ENCODE measurements around the gene STX2. TPM values are rescaled to one million over a fixed set of nuclear protein-coding genes. Genes with fewer than 3 reads are reported as not detected.

Gene STX2
- total RNA-seq, 1 donor from 2014 or later = 14.0 TPM

GRCh38 chr12:130826151-130826801 lies 12.8 kb downstream of the STX2 start:
- H3K9me3 Mint-ChIP-seq = no peaks in the 10 kb centered on the region
- H3K36me3 Mint-ChIP-seq = peaks cover 9% of the 10 kb centered on the region
- peak in 1 of 2 experiments; percentile 62 for DNase-seq (ENCODE audit: low spot score in 2 of 2, unreplicated experiment in 2 of 2)
- H3K27me3 Mint-ChIP-seq (ENCODE audit: low read depth) = no peaks in the 10 kb centered on the region
- peak; percentile 70 for TF ChIP-seq CTCF (IDR thresholded peaks at IDR 0.05; ENCODE audit: unreplicated experiment)
- H3K4me1 Mint-ChIP-seq = no peaks in the 10 kb centered on the region
- H3K4me3 Mint-ChIP-seq = no peak overlapping the region
- peak overlapping the region; percentile 9 for H3K27ac Mint-ChIP-seq

GRCh38 chr12:130825771-130826150 lies 13.3 kb downstream of the STX2 start:
- peak overlapping the region; percentile 21 for H3K27ac Mint-ChIP-seq
- H3K36me3 Mint-ChIP-seq = peaks cover 9% of the 10 kb centered on the region
- no peak overlapping the region for H3K4me3 Mint-ChIP-seq
- no peaks in the 10 kb centered on the region for H3K4me1 Mint-ChIP-seq
- H3K9me3 Mint-ChIP-seq = no peaks in the 10 kb centered on the region
- H3K27me3 Mint-ChIP-seq (ENCODE audit: low read depth) = no peaks in the 10 kb centered on the region
- no peak for TF ChIP-seq CTCF (IDR thresholded peaks at IDR 0.05; ENCODE audit: unreplicated experiment)
- no peak for DNase-seq (ENCODE audit: low spot score in 2 of 2, unreplicated experiment in 2 of 2)

- no peak for TF ChIP-seq CTCF (IDR thresholded peaks at IDR 0.05; ENCODE audit: unreplicated experiment)
- Mint-ChIP-seq H3K27me3 (ENCODE audit: low read depth) (no peaks in the 10 kb centered on the region), H3K4me3 (peak overlapping the region; percentile 17), H3K4me1 (peaks cover 26% of the 10 kb centered on the region), H3K36me3 (peaks cover 9% of the 10 kb centered on the region), H3K27ac (peak overlapping the region; percentile 25), H3K9me3 (no peaks in the 10 kb centered on the region)
- DNase-seq (ENCODE audit: low spot score in 2 of 2, unreplicated experiment in 2 of 2) = no peak
Observed at GRCh38 chr12:130819681-130820080, 19.4 kb downstream of the STX2 start.

GRCh38 chr12:130818635-130819576 lies 20.1 kb downstream of the STX2 start:
- Mint-ChIP-seq H3K4me1 (peaks cover 26% of the 10 kb centered on the region), H3K27ac (peak overlapping the region; percentile 83), H3K36me3 (peaks cover 12% of the 10 kb centered on the region), H3K27me3 (ENCODE audit: low read depth) (no peaks in the 10 kb centered on the region), H3K9me3 (no peaks in the 10 kb centered on the region), H3K4me3 (peak overlapping the region; percentile 67)
- peak; percentile 94 for TF ChIP-seq CTCF (IDR thresholded peaks at IDR 0.05; ENCODE audit: unreplicated experiment)
- DNase-seq (ENCODE audit: low spot score in 2 of 2, unreplicated experiment in 2 of 2) = peak; percentile 66 to 86

GRCh38 chr12:130818272-130818634 lies 20.8 kb downstream of the STX2 start:
- Mint-ChIP-seq H3K27ac (peak overlapping the region; percentile 83), H3K4me3 (peak overlapping the region; percentile 67), H3K9me3 (no peaks in the 10 kb centered on the region), H3K27me3 (ENCODE audit: low read depth) (no peaks in the 10 kb centered on the region), H3K4me1 (peaks cover 26% of the 10 kb centered on the region), H3K36me3 (peaks cover 8% of the 10 kb centered on the region)
- TF ChIP-seq CTCF (IDR thresholded peaks at IDR 0.05; ENCODE audit: unreplicated experiment) = no peak
- no peak for DNase-seq (ENCODE audit: low spot score in 2 of 2, unreplicated experiment in 2 of 2)
